ENCODE results near the gene SULT1A3.
"Not testable (repeated sequence)": the region's sequence is repeated elsewhere in the genome, so short reads cannot be mapped to it uniquely, and the experiment has no call there.

Gene SULT1A3

GRCh38 chr16:30197001-30197400, 2.1 kb upstream of the SULT1A3 start:
- H3K27ac Mint-ChIP-seq; H3K4me1 Mint-ChIP-seq (ENCODE audit: low read depth); H3K4me3 Mint-ChIP-seq; intact Hi-C loops (cut with micrococcal nuclease); H3K36me3 Mint-ChIP-seq (ENCODE audit: low read depth); H3K27me3 Mint-ChIP-seq; H3K9me3 Mint-ChIP-seq: not testable (repeated sequence)

GRCh38 chr16:30199608-30200343, 721 bp downstream of the SULT1A3 start:
- H3K9me3 Mint-ChIP-seq; H3K27me3 Mint-ChIP-seq; H3K36me3 Mint-ChIP-seq (ENCODE audit: low read depth); H3K27ac Mint-ChIP-seq; H3K4me3 Mint-ChIP-seq; H3K4me1 Mint-ChIP-seq (ENCODE audit: low read depth); intact Hi-C loops (cut with micrococcal nuclease): not testable (repeated sequence)

GRCh38 chr16:30205541-30206236, 6.6 kb downstream of the SULT1A3 start:
- H3K9me3 Mint-ChIP-seq; H3K4me1 Mint-ChIP-seq (ENCODE audit: low read depth); H3K36me3 Mint-ChIP-seq (ENCODE audit: low read depth); H3K27ac Mint-ChIP-seq; H3K4me3 Mint-ChIP-seq; H3K27me3 Mint-ChIP-seq; intact Hi-C loops (cut with micrococcal nuclease): not testable (repeated sequence)

GRCh38 chr16:30206252-30206651, 7.2 kb downstream of the SULT1A3 start:
- H3K4me1 Mint-ChIP-seq (ENCODE audit: low read depth); H3K36me3 Mint-ChIP-seq (ENCODE audit: low read depth); intact Hi-C loops (cut with micrococcal nuclease); H3K27ac Mint-ChIP-seq; H3K9me3 Mint-ChIP-seq; H3K4me3 Mint-ChIP-seq; H3K27me3 Mint-ChIP-seq: not testable (repeated sequence)

- H3K4me3 Mint-ChIP-seq; intact Hi-C loops (cut with micrococcal nuclease); H3K27ac Mint-ChIP-seq; H3K27me3 Mint-ChIP-seq; H3K36me3 Mint-ChIP-seq (ENCODE audit: low read depth); H3K9me3 Mint-ChIP-seq; H3K4me1 Mint-ChIP-seq (ENCODE audit: low read depth): not testable (repeated sequence)
Observed at GRCh38 chr16:30207063-30207704, 8.1 kb downstream of the SULT1A3 start.

- intact Hi-C loops (cut with micrococcal nuclease); H3K4me1 Mint-ChIP-seq (ENCODE audit: low read depth); H3K27ac Mint-ChIP-seq; H3K9me3 Mint-ChIP-seq; H3K27me3 Mint-ChIP-seq; H3K4me3 Mint-ChIP-seq; H3K36me3 Mint-ChIP-seq (ENCODE audit: low read depth): not testable (repeated sequence)
Observed at GRCh38 chr16:30209032-30209431, 10.0 kb downstream of the SULT1A3 start.

GRCh38 chr16:30211414-30211813, 12.4 kb downstream of the SULT1A3 start:
- H3K4me1 Mint-ChIP-seq (ENCODE audit: low read depth); H3K4me3 Mint-ChIP-seq; H3K9me3 Mint-ChIP-seq; intact Hi-C loops (cut with micrococcal nuclease); H3K36me3 Mint-ChIP-seq (ENCODE audit: low read depth); H3K27me3 Mint-ChIP-seq; H3K27ac Mint-ChIP-seq: not testable (repeated sequence)

GRCh38 chr16:30217082-30217481, 18.0 kb downstream of the SULT1A3 start:
- H3K4me3 Mint-ChIP-seq; H3K4me1 Mint-ChIP-seq (ENCODE audit: low read depth); H3K9me3 Mint-ChIP-seq; H3K36me3 Mint-ChIP-seq (ENCODE audit: low read depth); H3K27me3 Mint-ChIP-seq; intact Hi-C loops (cut with micrococcal nuclease); H3K27ac Mint-ChIP-seq: not testable (repeated sequence)

GRCh38 chr16:30248379-30248778, 49.3 kb downstream of the SULT1A3 start, which contains the start of gene NPIPB13:
TSS of gene NPIPB13 (minus strand) at chr16:30248479. CDS start at chr16:30245573, 2,906 bp downstream.
- H3K4me1 Mint-ChIP-seq (ENCODE audit: low read depth); H3K9me3 Mint-ChIP-seq; H3K36me3 Mint-ChIP-seq (ENCODE audit: low read depth); H3K4me3 Mint-ChIP-seq; H3K27me3 Mint-ChIP-seq; intact Hi-C loops (cut with micrococcal nuclease); H3K27ac Mint-ChIP-seq: not testable (repeated sequence)

Data from dendritic cell treated with granulocyte-macrophage colony-stimulating factor and Interleukin-4, amounts not matched to agents 40 ng/mL and 50 ng/mL, for 4 days (primary cell).